HG03045 (cell line): ENCODE measurements around the gene PAK1.

Experiments used
- ATAC-seq: cut with Tn5 transposase; IDR thresholded peaks from one replicate; pipeline ENCODE4 v1.9.1; 2021; ENCODE audit warnings: mild to moderate bottlenecking, moderate library complexity; ENCODE audit not compliant: unreplicated experiment

Gene PAK1

DNA sequence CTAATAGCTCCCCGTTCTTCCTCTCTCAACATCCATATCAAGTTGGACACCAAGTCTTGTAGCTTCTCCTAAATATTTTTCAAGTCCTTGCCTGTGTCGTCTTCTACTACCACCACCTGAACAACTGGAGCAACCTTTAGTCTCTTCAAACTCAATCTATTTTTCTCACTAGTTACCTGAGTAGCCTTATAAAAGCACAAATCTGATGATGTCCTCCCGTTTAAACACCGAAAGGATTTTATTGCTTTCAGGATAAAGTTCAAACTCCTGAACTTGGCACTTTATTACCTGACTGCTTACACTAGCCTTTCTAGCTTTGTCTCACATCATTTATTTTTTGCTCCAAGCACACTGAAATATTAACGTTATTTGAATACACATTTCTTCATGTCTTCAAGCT, 1.3 kb upstream of the PAK1 start:
- no peak for ATAC-seq

DNA sequence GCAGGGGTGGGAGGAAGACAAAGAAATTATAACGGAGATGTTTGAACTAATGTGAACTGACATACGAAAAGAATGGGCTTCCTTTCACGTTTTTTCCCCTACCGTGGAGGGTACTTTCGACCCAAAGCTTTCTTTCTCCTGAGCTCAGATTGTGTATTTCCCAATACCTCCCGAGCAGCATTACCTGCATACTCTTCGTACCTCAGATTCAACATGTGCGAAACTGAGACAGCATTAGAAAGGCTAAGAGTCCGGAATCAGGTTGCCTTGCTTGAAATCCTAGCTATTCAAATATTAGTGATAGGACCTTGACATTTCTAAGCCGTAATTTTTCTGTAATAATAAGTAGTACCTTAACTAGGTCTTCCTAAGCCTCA, 778 bp upstream of the PAK1 start:
- no peak for ATAC-seq

DNA sequence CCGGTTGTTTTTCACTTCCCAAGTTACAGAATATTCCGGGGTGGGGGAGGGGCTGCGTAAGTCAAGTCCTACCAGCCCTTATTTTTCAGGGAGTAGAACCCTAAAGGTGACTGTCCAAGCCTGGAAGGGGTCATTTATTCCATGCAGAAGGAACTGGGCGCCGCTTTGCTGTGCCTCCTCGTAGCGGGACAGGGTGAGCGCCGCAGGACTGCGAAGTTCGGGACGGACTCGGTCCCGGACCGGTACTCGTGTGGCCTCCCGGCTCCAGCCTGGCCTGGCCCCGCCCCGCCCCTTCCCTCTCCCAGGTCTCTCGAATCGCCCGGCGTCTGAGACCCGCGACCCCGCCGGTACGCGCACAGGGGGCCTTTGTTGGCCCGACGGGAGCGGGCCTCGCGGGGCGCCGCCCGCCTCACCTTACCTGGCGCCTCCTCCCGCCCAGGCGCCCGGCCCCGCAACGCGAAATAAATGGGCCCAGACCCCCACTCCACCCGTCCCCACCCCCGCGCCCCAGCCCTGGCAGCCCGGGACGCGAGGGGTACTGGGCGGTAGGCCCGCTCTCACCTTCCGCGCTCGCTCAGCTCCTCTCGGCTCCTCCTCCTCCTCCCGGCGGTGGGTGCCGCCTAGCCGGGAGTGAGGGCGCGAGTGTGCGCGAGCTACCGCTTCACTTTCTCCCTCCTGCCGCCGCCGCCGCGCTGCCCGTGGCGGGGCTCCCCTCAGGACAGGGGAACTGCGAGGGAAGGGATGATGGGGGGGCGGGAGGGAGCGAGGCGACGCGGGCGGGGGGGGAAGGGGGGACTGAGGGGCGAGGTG, 698 bp downstream of the PAK1 start:
- peak; percentile 36 for ATAC-seq

DNA sequence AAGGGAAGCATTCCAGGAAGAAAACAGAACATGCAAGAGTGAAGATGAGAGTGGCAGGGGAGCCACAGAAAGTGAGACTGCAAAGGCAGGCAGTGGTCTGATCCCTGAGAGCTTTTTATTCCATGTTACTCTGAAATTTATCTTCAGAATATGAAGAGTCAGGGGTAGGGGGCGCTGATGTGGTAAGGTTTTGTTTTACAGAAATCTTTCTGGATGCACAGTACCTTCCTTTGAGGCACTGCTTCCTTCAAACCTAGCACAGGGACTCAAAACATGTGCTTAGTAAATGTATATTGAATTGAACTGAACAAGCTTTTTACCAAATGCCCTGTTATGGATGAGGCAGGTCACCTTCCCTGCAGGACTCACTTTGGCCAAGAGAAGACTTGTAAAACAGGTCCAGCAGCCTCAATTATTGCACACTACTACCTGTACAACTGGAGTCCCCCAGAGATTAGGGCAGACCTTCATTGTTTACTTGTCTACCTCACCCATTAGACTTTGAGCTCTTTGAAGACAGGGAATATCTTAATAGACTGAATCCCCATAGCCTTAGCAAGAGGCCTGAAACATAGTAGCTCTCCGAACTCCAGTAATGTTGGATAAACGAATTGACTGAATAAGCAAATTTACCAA, 2.2 kb downstream of the PAK1 start:
- ATAC-seq: no peak

DNA sequence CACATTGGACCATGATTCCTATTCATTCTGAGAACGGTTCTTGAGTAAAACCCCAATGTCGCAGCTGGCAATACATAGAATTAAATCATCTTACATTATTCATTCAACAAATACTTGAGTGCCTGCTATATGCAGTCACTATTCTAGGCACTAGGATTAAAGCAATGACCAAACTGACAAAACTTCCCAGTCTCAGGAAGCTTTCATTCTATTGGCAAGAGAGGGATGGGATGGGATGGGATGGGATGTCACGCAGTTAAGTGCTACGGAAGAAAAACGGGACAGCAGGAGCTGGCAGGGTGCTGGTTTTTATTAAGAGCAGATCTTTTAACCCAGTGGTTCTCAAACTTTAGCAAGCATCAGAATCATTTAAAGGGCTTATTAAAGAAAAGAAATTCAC, 2.9 kb downstream of the PAK1 start:
- ATAC-seq: no peak

DNA sequence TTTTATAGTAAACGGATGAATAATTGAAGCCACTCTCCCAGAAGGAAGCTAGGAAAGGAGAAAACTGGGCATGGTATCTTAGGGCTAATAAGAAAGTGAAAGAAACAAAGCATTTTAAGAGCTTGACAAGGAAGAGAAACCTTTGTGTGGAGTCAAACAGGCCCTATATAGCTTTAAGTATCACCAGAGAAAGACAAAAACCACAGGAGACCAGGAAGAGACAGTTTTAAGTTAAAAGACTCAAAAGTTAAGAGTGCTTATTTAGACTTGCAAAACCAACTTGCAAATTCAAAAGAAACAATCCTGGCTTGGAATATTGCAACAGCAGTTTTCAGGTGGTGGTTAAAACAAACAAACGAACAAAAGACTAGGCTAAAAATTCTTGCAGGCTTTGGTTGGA, 3.4 kb downstream of the PAK1 start:
- no peak for ATAC-seq

DNA sequence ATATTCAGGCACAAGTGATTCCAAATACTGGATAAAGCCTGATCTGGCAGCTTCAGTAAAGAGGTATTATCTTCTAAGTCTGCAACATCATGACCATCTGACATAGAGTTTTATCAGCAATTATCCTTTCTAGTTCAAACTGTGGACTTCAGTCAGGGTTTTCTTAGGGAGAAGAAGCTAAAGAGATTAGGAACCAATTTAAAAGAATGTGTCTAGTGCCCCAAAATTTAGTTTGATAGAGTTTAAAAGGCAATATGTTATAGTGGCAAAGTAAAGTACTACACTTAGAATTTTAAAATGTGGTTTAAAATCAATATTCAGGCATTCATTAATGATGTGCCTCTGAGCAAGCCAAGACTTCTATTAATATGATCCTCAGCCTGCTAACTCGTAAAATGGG, 5.4 kb downstream of the PAK1 start:
- ATAC-seq: no peak

DNA sequence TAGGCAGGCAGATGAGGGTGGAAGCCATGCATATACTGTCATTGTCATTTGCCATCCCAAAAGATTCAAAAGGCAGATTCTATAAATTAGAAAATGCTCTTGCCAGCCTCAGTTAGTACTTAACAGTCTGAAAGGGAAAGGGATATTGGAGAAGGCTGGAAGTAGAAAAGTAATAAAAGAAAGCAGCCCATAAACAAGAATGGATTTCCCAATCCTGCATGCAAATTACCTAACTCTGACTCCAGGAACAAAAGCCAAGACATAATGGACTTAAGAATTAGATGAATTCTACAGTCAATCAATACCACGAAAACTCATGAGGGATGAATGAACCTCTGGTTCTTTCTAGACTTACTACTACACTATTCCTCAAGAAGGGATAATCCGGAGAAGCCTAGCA, 5.9 kb downstream of the PAK1 start:
- ATAC-seq: no peak

DNA sequence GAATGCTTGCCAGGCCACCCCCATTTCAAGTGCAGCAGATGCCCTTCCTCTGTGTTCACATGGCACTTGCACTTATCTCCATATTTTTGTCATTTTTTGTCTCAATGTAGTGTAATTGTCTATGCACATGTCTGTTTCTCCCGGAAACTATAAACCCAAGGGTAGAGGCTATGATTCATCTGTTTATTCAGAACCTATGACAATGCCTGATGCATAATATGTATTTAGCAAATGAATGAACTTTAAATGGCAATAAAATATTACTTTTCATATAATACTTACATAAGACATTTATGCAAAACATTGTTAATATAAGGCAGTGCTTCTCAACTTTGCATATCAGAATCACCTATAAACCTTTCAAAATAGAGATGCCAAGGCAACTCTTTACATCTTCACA, 6.7 kb downstream of the PAK1 start:
- no peak for ATAC-seq

DNA sequence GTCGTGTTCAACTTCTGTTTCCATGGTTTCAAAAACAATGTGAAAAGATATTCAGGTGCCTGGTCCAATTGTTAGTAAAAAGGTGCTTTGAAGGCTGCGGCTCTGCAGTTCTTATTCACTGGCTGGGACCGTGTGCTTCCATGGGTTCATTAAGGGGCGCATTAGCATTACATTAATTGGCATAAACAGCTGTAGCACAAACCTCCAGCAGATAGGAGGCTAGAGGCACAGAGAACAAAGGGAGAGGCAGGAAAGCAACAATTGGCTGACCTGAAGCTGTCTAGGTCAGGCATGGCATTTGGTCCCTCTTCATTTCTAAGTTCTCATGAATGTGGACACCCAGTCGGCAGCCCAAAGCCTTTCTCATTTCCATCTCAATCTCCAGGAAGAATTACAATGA, 16.6 kb downstream of the PAK1 start:
- ATAC-seq: peak; percentile 19

DNA sequence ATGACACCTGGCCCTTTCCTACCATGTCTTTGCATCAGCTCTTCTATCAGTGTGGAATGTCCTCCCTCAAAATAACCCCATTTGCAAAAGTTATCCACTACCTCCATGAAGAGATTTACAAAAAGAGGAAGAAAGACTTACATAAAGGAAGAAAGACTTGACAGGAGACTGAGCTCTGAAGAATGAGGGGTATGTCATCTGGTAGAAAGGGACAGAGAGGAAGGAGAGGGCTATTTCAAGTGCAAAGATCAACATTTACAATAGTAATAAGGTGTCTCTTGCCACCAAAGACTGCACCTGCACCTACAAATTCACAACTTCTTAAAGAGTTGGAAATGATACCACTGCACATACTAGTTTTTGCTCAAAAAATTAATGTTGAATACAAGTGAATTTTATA, 18.2 kb downstream of the PAK1 start:
- no peak for ATAC-seq

DNA sequence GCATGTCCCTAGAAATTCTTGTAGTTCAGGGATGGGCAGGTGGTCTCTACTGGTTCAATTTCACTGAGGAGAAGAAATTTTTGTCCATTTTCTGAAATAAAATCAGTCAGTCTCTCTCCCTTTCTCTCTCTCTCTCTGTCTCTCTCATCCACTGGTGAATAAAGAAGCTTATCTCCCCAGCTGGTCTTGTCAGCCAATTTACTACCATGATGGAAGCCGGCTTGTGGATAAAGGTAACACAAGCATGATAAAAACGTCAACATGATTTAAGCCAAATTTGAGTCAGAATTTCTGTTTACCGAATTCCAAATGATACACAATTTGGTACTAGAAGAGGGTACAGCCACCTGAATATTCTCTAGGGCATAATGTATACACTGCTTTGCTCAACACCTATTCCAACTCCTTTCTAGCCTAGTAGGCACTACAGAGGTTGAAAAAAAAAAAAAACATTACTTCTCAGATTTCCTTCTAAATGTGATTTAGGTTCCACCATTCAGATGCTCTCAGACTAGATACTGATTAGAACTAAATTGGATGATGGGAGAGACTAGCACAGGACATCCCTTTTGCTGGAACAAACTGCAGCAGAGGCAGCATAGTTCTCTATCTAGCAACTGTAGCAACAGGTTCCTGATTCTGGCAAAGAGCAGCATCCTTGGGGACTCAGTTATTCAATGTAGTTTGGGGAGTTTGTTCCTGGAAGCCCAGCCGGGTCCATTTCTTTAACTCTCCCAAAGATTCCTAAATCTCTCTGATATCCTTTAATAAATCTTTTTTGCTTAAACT, 18.8 kb downstream of the PAK1 start:
- no peak for ATAC-seq

DNA sequence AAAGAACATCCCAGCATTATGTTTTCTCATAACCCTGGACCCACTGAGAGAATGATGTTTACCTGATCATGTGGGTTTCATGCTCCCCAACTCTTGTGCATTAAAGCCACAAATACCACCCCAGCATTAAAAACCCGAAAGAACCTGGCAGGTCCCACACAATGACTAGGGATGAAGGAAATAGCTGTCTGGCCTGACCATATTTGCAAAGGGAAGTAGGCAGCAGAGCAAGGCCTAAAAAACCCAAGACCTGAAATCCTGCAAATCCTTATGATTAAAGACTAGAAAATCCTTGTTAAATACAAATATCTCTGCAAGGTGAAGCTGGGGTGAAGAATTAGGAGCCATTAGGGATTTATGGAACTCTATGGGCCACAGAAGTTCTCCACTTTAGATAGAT, 23.7 kb downstream of the PAK1 start:
- ATAC-seq: no peak

DNA sequence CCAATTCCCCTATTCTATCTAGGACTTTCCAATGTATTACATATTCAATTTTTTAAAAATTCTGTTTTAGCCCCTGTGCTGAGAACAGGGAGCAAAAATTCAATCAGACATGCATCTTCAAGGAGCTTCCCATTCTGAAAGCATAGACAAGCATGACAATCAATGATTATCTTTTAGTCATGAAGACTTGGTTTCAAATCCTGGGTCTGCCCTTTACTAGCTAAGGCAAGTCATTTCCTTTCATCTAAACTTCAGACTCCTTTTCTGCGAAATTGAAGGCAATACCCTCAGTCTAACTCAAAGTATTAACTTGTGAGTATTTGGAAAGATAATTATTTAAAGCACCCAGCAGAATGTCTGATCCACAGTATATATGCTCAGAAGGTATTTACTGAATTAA, 24.1 kb downstream of the PAK1 start:
- no peak for ATAC-seq

DNA sequence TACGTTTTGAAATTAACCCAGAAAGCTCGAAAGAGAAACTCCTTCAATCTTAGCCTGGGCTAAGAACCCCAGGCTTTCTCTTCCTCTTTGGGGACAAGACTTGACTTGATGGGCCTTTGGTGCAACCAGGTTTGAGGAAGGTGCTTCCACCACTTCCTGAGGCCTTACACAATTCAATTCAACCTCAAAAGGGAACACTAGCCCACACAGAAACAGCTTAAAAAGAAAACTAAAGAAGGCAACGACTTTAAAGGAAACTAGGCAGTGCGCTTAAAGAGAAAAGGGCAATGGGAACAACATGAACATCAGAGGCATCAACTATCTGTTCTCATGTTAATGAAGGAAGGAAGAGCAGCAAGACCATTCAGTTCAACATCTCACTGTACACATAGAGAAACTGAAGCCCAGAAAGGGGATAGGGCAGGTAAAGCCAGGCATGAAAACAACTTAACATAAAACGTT, 24.8 kb downstream of the PAK1 start:
- ATAC-seq: peak; percentile 51

DNA sequence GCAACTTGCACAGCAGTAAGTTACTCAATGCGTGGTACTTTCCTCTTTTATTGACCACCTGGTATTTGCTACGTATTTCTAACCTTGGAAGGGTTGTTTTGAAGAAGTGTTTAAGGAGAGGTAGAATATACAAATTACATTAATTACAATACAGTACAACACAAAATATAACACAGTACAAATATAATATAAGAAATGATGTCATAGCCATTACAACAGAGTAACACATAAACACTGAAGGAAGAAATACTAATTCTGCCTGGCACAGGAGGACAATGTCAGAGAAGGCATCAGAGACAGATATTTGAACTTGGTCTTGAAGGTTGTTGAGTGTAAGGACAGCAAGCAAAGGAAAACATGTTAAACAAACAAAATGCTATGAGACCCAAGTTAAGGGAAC, 25.6 kb downstream of the PAK1 start:
- ATAC-seq: no peak

DNA sequence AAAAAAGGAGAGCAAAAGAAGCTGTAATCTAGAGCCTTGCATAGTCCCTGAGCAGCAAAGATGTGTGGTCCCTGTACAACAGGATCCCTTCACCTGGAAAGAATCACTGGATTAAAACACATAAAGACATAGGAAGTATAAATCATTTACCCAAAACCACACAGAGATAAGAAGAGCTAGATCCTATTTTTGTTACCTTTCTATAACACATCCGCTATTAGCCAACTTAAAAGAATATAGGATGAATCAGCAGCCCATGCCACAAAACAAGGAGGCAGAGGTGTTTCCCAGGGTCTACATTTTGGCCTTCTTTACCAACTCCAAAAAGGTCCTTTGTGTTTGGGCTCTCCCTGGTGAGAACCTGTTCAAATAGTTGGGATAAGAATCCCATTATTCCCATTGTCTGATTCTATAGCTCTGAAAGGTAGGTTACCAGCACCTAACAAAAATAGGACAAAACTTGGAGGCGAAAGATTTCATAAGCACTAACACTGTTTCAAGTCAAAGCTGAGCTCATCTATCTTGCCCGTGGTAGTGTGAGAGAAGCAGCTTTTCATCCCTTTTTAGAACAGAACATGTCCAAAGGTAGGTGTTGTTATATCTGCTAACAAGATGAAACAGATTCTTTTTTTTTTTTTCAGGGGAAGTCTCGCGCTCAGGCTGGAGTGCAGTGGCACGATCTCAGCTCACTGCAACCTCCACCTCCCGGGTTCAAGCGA, 26.8 kb downstream of the PAK1 start:
- no peak for ATAC-seq

DNA sequence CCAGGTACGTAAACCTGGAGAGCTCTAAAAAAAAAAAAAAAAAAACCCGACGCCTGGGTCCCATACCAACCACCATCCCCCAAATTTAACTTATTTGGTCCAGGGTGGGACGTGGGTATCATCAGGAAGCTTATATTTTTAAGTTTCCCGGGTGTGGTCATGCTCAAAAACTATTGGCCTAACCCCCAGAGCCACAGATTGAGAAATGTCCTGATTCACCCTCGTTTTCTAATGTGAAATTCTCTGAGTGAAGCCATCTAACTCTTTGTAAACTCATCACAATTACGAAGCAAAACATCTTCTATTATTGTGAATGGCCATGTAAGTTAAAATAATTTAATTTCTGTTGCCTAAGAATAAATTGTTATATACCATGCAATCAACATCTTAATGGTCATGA, 29.6 kb downstream of the PAK1 start:
- no peak for ATAC-seq

DNA sequence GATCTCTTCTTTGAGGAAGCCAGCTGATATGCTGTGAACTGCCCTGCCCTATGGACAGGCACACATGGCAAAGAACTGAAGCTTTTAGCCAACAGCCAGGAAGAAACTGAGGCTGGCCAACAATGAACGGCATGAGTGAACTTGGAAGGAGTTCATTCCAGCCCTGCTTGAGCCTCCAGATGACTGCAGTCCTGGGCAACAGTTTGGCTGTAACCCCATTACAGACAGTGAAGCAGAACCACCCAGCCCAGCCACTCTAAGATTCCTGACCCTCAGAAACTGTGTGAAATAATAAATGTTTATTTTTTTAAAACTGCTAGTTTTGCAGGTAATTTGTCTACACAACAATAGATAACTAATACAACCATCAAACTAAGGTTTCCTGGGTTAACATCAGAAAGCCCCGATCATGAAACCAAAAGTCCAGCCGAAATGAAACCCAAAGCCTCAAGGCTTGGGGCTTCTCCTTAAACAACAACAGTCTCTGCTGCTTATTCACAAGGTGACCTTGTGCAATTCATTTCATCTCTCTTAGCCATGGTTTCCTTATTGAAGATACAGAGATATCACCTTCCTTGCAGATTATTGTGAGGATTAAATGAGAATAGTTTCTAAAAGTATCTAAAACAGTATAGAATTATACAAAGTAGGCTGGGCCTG, 31.4 kb downstream of the PAK1 start:
- peak; percentile 56 for ATAC-seq

DNA sequence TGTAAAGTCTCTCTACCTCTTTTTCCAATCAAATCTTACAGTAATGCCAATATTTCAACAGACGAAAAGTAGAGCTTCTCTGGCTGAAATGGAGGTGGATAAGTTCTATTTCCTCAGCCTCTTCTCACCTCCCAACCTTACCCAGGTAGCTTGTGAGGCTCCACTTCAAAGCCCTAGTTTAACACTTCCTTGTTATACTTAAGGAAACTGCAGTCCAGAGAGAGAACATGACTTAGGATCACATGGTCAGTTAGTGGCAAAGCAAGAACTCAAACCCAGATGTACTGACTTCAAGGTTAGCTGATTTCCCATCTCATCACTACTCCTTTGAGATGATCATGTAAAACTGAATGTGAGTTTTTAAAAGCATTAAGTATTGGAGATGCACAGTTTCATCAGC, 32.5 kb downstream of the PAK1 start:
- ATAC-seq: no peak

DNA sequence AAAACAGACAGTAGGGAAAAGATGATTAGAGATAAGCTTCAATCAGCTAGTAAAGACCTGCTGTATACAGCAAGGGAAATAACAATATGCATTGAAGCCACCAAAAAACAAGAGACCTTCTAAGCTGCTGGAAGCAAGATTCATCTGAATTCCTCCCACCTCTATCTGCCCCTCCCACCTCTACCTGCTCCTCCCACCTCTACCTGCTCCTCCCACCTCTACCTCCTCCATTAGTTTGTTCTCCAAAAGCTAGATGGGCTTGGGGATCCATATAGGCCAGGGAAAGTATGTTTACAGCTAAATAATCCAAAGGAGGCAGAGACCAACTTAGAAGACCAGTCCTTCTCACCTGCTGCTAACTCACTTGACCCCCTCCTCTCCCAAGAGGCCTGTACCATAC, 33.2 kb downstream of the PAK1 start:
- no peak for ATAC-seq
